ENCODE data around the gene DVL3.
A peak's percentile ranks its signal among the peaks of the same experiment; 100 is the strongest.

Gene DVL3

GRCh38 chr3:184156522-184156955 lies 1.4 kb downstream of the DVL3 start:
- peak; percentile 73 for DNase-seq

DNA sequence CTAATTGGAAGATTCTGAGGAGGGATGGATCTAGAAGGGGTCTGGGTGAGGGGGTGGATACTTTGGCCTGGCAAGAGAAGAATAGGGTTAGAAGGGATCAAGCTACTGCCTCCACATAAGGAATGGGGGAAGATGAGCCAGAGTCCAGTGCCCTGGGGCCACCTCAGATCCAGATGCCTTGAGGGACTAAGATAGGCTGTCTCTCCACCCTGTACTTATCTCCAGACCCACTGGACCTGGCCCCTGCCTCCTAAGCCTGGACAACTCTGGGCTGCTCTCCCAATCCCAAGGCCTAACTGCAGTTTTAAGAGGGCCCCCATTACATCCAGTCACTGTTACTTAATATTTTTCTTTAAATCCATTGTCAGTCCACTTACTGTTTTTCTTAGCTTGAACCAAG lies 2.0 kb downstream of the DVL3 start:
- peak; percentile 36 for DNase-seq

DNA sequence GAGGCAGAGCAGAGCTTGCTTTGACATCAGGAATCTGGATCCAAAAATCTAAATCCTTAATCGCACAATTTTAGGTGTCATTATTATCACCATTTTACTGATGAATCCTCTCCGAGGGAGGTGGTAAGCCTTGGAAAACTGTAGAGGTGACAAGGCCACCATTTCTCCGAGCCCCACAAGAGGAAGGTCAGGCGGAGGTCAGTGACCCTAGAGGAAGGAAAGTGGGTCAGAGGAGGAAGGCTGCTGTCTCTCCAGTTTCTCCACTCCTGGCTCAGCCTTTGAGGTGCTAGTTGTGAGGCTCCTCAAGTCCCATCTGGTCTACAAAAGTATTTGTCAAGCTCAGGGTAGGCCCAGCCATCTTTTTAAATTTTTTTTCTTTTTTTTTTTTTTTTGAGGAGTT lies 3.2 kb downstream of the DVL3 start:
- DNase-seq: no peak

- DNase-seq: peak; percentile 50
These were observed 5.3 kb downstream of the DVL3 start for GRCh38 chr3:184160456-184160855.

- DNase-seq: peak; percentile 62
These were observed 7.4 kb downstream of the DVL3 start for GRCh38 chr3:184162571-184163070.

- DNase-seq: no peak
These were observed 9.6 kb downstream of the DVL3 start for GRCh38 chr3:184164648-184165330.

GRCh38 chr3:184165543-184165942 lies 10.4 kb downstream of the DVL3 start:
- DNase-seq: no peak

DNA sequence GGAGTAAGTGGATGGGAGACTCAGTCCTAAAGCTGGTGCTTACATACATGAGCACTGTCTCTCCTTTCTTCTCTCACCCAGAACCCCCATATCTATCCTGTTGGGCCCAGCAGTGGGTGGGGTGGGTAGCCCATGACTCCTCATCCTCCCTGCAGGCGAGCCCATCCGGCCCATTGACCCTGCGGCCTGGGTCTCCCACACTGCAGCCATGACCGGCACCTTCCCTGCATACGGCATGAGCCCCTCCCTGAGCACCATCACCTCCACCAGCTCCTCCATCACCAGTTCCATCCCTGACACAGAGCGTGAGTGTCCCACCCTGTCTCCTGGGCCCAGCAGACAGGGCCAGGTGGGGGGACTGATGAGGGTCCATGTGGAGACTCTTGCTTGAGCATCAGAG lies 11.5 kb downstream of the DVL3 start:
- DNase-seq: no peak

- no peak for DNase-seq
These were observed 12.6 kb downstream of the DVL3 start for GRCh38 chr3:184167786-184168185.

DNA sequence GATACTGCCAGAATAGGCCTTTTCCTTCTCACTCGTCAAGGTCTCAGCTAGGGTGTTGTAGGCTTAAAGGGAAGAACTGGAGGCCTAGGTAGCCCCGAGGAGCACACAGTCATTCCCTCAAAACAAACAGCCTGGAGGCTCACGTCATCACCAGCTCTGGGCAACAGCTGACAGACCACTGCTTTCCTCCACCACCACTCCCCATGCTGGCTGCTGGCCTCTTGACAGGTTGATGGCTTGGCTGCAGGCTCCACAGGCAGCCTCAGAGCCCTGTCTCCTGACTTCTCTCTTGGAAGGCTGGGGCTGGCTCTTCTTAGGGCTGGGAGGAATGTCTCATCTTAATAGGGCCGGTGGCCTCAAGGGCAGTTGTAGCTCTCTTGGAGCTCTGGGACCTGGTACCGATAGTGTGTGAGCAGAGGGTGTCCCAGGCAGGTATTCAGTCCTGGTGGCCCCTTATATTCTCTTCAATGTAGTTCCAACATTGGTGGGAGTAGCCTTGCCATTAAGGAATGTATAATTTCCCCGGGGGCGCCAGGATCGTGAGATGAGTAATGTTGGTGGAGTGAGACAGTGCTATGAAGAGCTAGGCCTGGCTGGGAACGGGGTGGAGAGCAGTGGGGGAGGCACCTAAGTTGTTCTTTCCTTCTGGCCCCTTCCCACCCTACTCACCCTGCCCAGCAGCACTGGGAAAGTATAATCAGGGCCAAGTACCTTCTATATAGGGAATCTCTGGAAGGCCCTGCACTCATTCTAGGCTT lies 13.4 kb downstream of the DVL3 start:
- peak; percentile 91 for DNase-seq

DNA sequence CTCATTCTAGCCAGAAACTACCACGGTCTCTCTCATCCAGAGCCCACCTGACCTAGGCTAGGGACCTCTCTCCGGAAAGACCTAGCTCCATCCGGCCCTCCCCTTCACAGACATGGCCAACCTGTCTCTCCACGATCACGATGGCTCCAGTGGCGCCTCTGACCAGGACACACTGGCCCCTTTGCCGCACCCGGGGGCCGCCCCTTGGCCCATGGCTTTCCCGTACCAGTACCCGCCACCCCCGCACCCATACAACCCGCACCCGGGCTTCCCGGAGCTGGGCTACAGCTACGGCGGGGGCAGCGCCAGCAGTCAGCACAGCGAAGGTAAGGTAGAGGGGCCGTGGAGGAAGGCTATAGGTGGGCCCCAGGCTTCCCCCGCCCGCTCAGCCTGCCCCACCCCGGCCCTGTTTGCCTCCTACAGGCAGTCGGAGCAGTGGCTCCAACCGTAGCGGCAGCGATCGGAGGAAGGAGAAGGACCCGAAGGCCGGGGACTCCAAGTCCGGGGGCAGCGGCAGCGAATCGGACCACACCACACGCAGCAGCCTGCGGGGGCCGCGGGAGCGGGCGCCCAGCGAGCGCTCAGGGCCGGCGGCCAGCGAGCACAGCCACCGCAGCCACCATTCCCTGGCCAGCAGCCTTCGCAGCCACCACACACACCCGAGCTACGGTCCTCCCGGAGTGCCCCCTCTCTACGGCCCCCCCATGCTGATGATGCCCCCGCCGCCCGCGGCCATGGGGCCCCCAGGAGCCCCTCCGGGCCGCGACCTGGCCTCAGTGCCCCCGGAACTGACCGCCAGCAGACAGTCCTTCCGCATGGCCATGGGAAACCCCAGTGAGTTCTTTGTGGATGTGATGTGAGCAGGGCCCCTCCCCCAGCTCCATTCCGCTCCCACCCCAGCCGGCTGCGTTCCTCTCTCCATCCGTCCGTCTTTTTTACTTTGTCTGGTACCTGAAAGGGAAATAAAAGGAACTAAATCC lies 15.0 kb downstream of the DVL3 start:
- no peak for DNase-seq

GRCh38 chr3:184171562-184171961 lies 16.4 kb downstream of the DVL3 start:
- peak; percentile 89 for DNase-seq

DNA sequence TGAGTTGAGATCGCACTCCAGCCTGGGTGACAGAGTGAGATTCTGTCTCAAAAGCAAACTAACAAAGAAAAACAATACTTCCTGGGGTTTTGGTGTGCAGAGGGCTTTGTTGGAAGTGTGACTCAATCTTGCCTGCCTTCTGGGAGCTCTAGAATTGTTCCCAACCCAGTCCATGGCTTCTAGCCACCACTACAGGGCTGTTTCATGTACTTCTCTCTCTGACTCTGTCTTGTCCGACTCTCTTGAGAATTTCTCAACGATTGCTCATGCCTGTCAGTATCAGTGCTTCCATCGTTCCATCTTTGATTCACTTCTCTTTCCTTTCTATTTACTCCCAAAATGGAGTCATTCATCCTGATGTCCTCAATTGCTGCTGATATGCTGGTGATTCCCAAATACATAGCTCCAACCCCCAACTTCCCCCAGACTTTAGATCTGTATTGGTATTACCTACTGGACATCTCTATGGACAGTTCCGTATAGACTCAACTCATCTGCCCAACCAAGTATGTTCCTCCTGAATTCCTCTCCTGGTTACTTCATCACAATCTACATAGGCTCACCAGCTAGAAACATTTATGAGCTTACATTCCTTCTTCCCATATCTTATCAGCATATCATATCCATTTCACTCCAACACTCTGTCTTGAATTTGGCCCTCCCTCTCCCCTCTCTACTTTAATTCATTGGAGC lies 17.6 kb downstream of the DVL3 start:
- DNase-seq: peak; percentile 89

GRCh38 chr3:184173374-184173722 lies 18.2 kb downstream of the DVL3 start:
- DNase-seq: no peak

- no peak for DNase-seq
These were observed 19.1 kb downstream of the DVL3 start for GRCh38 chr3:184174284-184174645.

- DNase-seq: peak; percentile 99
These were observed 19.7 kb downstream of the DVL3 start, which contains the start of gene AP2M1 for GRCh38 chr3:184174646-184175492. Gene AP2M1 (plus strand): TSS chr3:184174855. CDS start chr3:184176994, 2,139 bp downstream.

DNA sequence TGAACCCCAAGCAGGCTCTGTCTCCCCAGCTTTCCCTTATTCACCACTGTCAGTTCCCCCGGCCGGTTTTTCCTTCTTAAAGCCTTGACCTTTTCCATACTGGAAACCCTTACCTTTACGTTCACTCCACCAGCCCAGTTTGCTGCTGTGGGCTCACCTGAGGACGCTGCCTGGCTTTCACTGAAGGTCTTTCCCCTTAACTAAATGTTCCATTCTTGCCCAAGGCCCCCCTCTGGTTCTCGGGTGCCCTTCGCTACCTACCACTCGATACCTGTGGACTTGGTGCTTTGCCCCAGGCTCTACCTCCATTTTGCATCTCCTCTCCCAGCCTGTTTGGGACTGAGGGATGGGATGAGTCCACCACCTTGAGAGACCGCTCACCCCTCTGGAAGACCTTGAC lies 20.3 kb downstream of the DVL3 start:
- DNase-seq: no peak

- no peak for DNase-seq
These were observed 20.8 kb downstream of the DVL3 start for GRCh38 chr3:184175981-184176376.

GRCh38 chr3:184176377-184177330 lies 21.5 kb downstream of the DVL3 start:
- peak; percentile 99 for DNase-seq

GRCh38 chr3:184177331-184177731 lies 22.2 kb downstream of the DVL3 start:
- DNase-seq: peak; percentile 67
